ENCODE measurements around the gene PLSCR3. TPM values are rescaled to one million over a fixed set of nuclear protein-coding genes. Genes with fewer than 3 reads are reported as not detected.

PLSCR3 gene
- total RNA-seq, 1 experiment from 2014 or later, result 42.7 TPM

DNA sequence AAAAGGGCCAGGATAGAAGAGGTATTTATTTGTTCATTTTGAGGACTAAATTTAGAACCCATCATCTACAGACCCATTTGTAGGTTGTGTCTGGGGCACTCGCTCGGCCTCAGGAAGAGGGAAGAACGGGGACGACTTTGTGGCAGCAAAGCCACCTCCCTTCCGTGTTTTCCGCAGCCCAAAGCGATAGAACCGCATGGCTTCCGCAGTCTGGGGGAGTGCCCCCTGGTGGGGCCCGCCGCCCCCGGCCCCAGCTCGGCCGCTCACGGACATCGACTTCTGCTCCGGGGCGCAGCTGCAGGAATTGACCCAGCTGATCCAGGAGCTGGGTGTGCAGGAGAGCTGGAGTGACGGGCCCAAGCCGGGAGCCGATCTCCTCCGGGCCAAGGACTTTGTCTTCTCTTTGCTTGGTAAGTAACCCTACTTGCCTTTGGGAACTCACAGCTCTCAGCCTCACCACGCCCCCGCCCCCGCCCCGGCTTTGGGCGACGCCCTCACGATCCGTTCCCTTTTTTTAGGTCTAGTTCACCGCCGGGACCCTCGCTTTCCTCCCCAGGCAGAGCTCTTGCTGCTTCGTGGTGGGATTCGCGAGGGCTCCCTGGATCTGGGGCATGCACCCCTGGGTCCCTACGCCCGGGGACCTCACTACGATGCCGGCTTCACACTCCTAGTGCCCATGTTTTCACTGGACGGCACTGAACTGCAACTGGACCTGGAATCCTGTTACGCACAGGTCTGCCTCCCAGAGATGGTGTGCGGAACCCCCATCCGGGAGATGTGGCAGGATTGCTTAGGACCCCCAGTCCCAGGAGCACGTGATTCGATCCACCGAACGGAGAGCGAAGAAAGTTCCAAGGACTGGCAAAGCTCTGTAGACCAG lies 41.6 kb upstream of the PLSCR3 start (continued):
- TF ChIP-seq, protein P1, sequence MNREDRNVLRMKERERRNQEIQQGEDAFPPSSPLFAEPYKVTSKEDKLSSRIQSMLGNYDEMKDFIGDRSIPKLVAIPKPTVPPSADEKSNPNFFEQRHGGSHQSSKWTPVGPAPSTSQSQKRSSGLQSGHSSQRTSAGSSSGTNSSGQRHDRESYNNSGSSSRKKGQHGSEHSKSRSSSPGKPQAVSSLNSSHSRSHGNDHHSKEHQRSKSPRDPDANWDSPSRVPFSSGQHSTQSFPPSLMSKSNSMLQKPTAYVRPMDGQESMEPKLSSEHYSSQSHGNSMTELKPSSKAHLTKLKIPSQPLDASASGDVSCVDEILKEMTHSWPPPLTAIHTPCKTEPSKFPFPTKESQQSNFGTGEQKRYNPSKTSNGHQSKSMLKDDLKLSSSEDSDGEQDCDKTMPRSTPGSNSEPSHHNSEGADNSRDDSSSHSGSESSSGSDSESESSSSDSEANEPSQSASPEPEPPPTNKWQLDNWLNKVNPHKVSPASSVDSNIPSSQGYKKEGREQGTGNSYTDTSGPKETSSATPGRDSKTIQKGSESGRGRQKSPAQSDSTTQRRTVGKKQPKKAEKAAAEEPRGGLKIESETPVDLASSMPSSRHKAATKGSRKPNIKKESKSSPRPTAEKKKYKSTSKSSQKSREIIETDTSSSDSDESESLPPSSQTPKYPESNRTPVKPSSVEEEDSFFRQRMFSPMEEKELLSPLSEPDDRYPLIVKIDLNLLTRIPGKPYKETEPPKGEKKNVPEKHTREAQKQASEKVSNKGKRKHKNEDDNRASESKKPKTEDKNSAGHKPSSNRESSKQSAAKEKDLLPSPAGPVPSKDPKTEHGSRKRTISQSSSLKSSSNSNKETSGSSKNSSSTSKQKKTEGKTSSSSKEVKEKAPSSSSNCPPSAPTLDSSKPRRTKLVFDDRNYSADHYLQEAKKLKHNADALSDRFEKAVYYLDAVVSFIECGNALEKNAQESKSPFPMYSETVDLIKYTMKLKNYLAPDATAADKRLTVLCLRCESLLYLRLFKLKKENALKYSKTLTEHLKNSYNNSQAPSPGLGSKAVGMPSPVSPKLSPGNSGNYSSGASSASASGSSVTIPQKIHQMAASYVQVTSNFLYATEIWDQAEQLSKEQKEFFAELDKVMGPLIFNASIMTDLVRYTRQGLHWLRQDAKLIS (CRISPR knock-in tag; IDR thresholded peaks at IDR 0.05; ENCODE audit: borderline replicate concordance), result no peak

DNA sequence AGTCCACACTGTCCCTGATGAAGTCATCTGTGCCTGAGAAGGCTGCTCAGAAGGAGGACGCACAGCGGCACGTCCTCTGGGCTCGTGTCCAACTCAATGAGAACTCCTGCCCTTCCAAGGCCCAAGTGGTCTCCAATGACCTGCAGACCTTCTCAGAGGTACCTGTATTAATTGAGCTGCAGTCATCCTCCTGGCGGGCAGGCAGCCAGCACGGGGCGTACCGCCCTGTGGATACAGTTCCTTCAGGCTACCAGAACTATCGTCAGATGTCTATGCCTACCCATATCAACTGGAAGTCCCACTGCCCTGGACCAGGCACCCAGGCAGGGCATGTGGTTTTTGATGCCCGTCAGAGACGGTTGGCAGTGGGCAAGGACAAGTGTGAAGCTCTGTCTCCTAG lies 38.0 kb upstream of the PLSCR3 start:
- Mint-ChIP-seq H3K4me3 (no peak overlapping the region), H3K9me3 (no peaks in the 10 kb centered on the region), H3K4me1 (peaks cover 4% of the 10 kb centered on the region), H3K27me3 (ENCODE audit: low read depth) (peaks cover 3% of the 10 kb centered on the region; the same call in 1 of the 2 replicates), H3K36me3 (no peaks in the 10 kb centered on the region), H3K27ac (no peak overlapping the region)
- CTCF ChIA-PET, result interaction anchor here (1.0 kb wide), 2 partner anchors 25 to 26 kb away, joined by 3 read pairs; partner anchors contain the start of gene NLGN2
- no peak for DNase-seq (ENCODE audit: low spot score)
- ATAC-seq, result no peak
- POLR2A ChIA-PET, result interaction anchor here (0.5 kb wide), 1 partner anchor 33 kb away, joined by 5 read pairs; no protein-coding TSS in a partner anchor
- TF ChIP-seq KAT7 (CRISPR knock-in tag; IDR thresholded peaks at IDR 0.05; ENCODE audit: borderline replicate concordance) (no peak), ZNF396 (CRISPR knock-in tag; IDR thresholded peaks at IDR 0.05; ENCODE audit: borderline replicate concordance) (no peak), NFATC4 (CRISPR knock-in tag; IDR thresholded peaks at IDR 0.05) (no peak), RORB (CRISPR knock-in tag; IDR thresholded peaks at IDR 0.05) (no peak), SP1 (CRISPR knock-in tag; conservative IDR thresholded peaks at IDR 0.05) (no peak), GABPB1 (CRISPR knock-in tag; IDR thresholded peaks at IDR 0.05) (no peak), ZNF219 (CRISPR knock-in tag; IDR thresholded peaks at IDR 0.05; ENCODE audit: borderline replicate concordance) (no peak), NFYB (CRISPR knock-in tag; conservative IDR thresholded peaks at IDR 0.05; ENCODE audit: low read depth) (no peak), ZBTB21 (CRISPR knock-in tag; IDR thresholded peaks at IDR 0.05; ENCODE audit: borderline replicate concordance) (no peak), NR3C1 (CRISPR knock-in tag; conservative IDR thresholded peaks at IDR 0.05; ENCODE audit: low read depth) (no peak), ZNF232 (CRISPR knock-in tag; IDR thresholded peaks at IDR 0.05) (no peak), TEAD4 (CRISPR knock-in tag; IDR thresholded peaks at IDR 0.05) (no peak)
- TF ChIP-seq, protein P2, sequence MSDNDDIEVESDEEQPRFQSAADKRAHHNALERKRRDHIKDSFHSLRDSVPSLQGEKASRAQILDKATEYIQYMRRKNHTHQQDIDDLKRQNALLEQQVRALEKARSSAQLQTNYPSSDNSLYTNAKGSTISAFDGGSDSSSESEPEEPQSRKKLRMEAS (CRISPR knock-in tag; IDR thresholded peaks at IDR 0.05), result no peak
- TF ChIP-seq, protein P3, sequence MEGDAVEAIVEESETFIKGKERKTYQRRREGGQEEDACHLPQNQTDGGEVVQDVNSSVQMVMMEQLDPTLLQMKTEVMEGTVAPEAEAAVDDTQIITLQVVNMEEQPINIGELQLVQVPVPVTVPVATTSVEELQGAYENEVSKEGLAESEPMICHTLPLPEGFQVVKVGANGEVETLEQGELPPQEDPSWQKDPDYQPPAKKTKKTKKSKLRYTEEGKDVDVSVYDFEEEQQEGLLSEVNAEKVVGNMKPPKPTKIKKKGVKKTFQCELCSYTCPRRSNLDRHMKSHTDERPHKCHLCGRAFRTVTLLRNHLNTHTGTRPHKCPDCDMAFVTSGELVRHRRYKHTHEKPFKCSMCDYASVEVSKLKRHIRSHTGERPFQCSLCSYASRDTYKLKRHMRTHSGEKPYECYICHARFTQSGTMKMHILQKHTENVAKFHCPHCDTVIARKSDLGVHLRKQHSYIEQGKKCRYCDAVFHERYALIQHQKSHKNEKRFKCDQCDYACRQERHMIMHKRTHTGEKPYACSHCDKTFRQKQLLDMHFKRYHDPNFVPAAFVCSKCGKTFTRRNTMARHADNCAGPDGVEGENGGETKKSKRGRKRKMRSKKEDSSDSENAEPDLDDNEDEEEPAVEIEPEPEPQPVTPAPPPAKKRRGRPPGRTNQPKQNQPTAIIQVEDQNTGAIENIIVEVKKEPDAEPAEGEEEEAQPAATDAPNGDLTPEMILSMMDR (IDR thresholded peaks at IDR 0.05), result no peak
- TF ChIP-seq, protein P4, sequence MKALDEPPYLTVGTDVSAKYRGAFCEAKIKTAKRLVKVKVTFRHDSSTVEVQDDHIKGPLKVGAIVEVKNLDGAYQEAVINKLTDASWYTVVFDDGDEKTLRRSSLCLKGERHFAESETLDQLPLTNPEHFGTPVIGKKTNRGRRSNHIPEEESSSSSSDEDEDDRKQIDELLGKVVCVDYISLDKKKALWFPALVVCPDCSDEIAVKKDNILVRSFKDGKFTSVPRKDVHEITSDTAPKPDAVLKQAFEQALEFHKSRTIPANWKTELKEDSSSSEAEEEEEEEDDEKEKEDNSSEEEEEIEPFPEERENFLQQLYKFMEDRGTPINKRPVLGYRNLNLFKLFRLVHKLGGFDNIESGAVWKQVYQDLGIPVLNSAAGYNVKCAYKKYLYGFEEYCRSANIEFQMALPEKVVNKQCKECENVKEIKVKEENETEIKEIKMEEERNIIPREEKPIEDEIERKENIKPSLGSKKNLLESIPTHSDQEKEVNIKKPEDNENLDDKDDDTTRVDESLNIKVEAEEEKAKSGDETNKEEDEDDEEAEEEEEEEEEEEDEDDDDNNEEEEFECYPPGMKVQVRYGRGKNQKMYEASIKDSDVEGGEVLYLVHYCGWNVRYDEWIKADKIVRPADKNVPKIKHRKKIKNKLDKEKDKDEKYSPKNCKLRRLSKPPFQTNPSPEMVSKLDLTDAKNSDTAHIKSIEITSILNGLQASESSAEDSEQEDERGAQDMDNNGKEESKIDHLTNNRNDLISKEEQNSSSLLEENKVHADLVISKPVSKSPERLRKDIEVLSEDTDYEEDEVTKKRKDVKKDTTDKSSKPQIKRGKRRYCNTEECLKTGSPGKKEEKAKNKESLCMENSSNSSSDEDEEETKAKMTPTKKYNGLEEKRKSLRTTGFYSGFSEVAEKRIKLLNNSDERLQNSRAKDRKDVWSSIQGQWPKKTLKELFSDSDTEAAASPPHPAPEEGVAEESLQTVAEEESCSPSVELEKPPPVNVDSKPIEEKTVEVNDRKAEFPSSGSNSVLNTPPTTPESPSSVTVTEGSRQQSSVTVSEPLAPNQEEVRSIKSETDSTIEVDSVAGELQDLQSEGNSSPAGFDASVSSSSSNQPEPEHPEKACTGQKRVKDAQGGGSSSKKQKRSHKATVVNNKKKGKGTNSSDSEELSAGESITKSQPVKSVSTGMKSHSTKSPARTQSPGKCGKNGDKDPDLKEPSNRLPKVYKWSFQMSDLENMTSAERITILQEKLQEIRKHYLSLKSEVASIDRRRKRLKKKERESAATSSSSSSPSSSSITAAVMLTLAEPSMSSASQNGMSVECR (CRISPR knock-in tag; IDR thresholded peaks at IDR 0.05; ENCODE audit: borderline replicate concordance), result no peak
- TF ChIP-seq, protein P5, sequence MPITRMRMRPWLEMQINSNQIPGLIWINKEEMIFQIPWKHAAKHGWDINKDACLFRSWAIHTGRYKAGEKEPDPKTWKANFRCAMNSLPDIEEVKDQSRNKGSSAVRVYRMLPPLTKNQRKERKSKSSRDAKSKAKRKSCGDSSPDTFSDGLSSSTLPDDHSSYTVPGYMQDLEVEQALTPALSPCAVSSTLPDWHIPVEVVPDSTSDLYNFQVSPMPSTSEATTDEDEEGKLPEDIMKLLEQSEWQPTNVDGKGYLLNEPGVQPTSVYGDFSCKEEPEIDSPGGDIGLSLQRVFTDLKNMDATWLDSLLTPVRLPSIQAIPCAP (CRISPR knock-in tag; IDR thresholded peaks at IDR 0.05), result no peak
- TF ChIP-seq, protein P1 (CRISPR knock-in tag; IDR thresholded peaks at IDR 0.05; ENCODE audit: borderline replicate concordance), result no peak

All from WTC11 (cell line).